HL-60 (cell line): ENCODE data around the gene NOX5.

Source experiments
- CTCF ChIP-seq: IDR thresholded peaks from one replicate; pipeline ENCODE4 v1.5.1; 2011; ENCODE audit warnings: low read length, control low read depth, inconsistent platforms; ENCODE audit not compliant: insufficient read depth
- GABPA ChIP-seq: IDR thresholded peaks from 2 replicates; pipeline ENCODE4 v1.6.1; 2012; ENCODE audit warnings: low read depth
- POLR2AphosphoS5 ChIP-seq: IDR thresholded peaks from 2 replicates; pipeline ENCODE4 v1.6.1; 2012; ENCODE audit warnings: low read depth
- SPI1 ChIP-seq: IDR thresholded peaks from 2 replicates; pipeline ENCODE4 v1.6.1; 2012; ENCODE audit warnings: low read depth, mild to moderate bottlenecking, borderline replicate concordance
- TF ChIP-seq, protein P1 (sequence below): IDR thresholded peaks from 2 replicates; pipeline ENCODE4 v1.6.1; 2012; ENCODE audit warnings: low read depth; ENCODE audit not compliant: insufficient replicate concordance

GRCh38 chr15:69013726-69014406 lies 629 bp upstream of the NOX5 start:
- TF ChIP-seq GABPA (no peak), CTCF (no peak), POLR2AphosphoS5 (no peak), SPI1 (no peak)
- TF ChIP-seq, protein P1, sequence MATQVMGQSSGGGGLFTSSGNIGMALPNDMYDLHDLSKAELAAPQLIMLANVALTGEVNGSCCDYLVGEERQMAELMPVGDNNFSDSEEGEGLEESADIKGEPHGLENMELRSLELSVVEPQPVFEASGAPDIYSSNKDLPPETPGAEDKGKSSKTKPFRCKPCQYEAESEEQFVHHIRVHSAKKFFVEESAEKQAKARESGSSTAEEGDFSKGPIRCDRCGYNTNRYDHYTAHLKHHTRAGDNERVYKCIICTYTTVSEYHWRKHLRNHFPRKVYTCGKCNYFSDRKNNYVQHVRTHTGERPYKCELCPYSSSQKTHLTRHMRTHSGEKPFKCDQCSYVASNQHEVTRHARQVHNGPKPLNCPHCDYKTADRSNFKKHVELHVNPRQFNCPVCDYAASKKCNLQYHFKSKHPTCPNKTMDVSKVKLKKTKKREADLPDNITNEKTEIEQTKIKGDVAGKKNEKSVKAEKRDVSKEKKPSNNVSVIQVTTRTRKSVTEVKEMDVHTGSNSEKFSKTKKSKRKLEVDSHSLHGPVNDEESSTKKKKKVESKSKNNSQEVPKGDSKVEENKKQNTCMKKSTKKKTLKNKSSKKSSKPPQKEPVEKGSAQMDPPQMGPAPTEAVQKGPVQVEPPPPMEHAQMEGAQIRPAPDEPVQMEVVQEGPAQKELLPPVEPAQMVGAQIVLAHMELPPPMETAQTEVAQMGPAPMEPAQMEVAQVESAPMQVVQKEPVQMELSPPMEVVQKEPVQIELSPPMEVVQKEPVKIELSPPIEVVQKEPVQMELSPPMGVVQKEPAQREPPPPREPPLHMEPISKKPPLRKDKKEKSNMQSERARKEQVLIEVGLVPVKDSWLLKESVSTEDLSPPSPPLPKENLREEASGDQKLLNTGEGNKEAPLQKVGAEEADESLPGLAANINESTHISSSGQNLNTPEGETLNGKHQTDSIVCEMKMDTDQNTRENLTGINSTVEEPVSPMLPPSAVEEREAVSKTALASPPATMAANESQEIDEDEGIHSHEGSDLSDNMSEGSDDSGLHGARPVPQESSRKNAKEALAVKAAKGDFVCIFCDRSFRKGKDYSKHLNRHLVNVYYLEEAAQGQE, result no peak
